Measurements from ENCODE around the gene MPC1.
A peak's percentile ranks its signal among the peaks of the same experiment; 100 is the strongest.
"Not testable (repeated sequence)": the region's sequence is repeated elsewhere in the genome, so short reads cannot be mapped to it uniquely, and the experiment has no call there.

Gene MPC1

GRCh38 chr6:166405386-166405785 is 22.6 kb upstream of the MPC1 start:
- DNase-seq = no peak

- DNase-seq = no peak
Measured at GRCh38 chr6:166402582-166403277, 20.0 kb upstream of the MPC1 start.

- DNase-seq = peak; percentile 57
Measured at GRCh38 chr6:166400649-166401250, 18.0 kb upstream of the MPC1 start.

- no peak for DNase-seq
Measured at GRCh38 chr6:166400181-166400580, 17.4 kb upstream of the MPC1 start.

- DNase-seq = no peak
Measured at GRCh38 chr6:166398348-166398747, 15.6 kb upstream of the MPC1 start.

GRCh38 chr6:166397849-166398248 is 15.1 kb upstream of the MPC1 start:
- no peak for DNase-seq

GRCh38 chr6:166395778-166396177 is 13.0 kb upstream of the MPC1 start:
- no peak for DNase-seq

GRCh38 chr6:166395351-166395750 is 12.6 kb upstream of the MPC1 start:
- DNase-seq = no peak

GRCh38 chr6:166394036-166394892 is 11.5 kb upstream of the MPC1 start:
- DNase-seq = no peak

GRCh38 chr6:166393535-166393823 is 10.7 kb upstream of the MPC1 start:
- no peak for DNase-seq

GRCh38 chr6:166392755-166393534 is 10.2 kb upstream of the MPC1 start:
- not testable (repeated sequence) for DNase-seq

GRCh38 chr6:166389119-166389518 is 6.4 kb upstream of the MPC1 start:
- no peak for DNase-seq

- DNase-seq = no peak
Measured at GRCh38 chr6:166388290-166389004, 5.7 kb upstream of the MPC1 start.

GRCh38 chr6:166387642-166388289 is 5.0 kb upstream of the MPC1 start:
- no peak for DNase-seq

- not testable (repeated sequence) for DNase-seq
Measured at GRCh38 chr6:166387098-166387497, 4.4 kb upstream of the MPC1 start.

- DNase-seq = no peak
Measured at GRCh38 chr6:166386111-166386510, 3.4 kb upstream of the MPC1 start.

GRCh38 chr6:166383802-166384363 is 1.1 kb upstream of the MPC1 start:
- DNase-seq = not testable (repeated sequence)

- DNase-seq = no peak
Measured at GRCh38 chr6:166382500-166382932, 224 bp downstream of the MPC1 start.

GRCh38 chr6:166381733-166382499 is 824 bp downstream of the MPC1 start:
- DNase-seq = peak; percentile 58

- no peak for DNase-seq
Measured at GRCh38 chr6:166381381-166381732, 1.4 kb downstream of the MPC1 start.

GRCh38 chr6:166379800-166380199 is 2.9 kb downstream of the MPC1 start:
- DNase-seq = no peak

Measured in activated gamma-delta T cell treated with Interleukin-2 at 50 U/mL for 16 hours (primary cell).